M059J (cell line): ENCODE measurements around the gene PAOX. TPM values are rescaled to one million over a fixed set of nuclear protein-coding genes. Genes with fewer than 3 reads are reported as not detected.
"Not testable (repeated sequence)": the region's sequence is repeated elsewhere in the genome, so short reads cannot be mapped to it uniquely, and the experiment has no call there.

Experiments used
- DNase-seq: peaks from one replicate; pipeline ENCODE4 v3.0.0-alpha.2; 2012; ENCODE audit warnings: low read depth
- total RNA-seq: library from RNA; depleted of rRNA; stranded (reverse); fragments of >200 nt; shearing (Covaris generic); gene quantifications from 2 replicates; pipeline ENCODE4 v1.2.3, GENCODE V29; 2014

The PAOX gene
- total RNA-seq, 1 experiment from 2014 or later, result 4.0 TPM

DNA sequence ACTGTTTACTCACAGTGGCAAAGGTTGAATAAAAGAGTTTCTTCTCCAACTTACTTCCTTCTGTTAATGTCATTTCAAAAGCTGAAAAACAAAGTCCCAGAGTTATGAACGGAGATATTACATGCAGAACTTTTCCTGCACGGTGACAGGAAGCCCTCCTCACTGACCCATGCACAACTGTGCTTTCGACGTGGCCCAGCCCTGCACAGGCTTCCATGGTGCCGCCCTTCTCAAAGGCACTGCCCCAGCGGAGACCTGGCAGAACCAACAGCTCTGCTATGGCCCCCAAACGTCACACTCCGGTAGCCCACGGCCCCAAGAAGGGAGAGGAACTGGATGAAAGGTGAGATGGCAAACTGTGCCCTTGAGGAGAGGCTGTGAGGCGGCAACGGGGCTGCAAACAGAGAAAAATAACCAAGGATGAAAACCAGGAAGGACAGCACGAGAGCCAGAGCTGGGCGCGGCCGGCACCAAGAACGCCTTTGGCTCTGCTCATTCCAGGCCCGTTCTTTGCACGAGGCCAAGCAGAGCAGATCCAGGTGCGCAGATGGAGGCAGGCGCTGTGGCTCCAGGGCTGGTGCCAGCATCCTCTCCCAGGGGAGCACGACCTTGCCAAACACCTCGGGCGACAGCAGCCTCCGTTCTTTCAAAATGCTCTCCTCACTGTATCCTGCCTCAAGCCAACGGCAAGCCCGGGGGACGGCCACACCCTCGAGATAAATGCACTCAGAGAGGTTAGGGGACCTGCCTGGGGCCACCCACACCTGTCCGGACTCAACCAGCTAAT is 14.2 kb upstream of the PAOX start:
- DNase-seq, result no peak

DNA sequence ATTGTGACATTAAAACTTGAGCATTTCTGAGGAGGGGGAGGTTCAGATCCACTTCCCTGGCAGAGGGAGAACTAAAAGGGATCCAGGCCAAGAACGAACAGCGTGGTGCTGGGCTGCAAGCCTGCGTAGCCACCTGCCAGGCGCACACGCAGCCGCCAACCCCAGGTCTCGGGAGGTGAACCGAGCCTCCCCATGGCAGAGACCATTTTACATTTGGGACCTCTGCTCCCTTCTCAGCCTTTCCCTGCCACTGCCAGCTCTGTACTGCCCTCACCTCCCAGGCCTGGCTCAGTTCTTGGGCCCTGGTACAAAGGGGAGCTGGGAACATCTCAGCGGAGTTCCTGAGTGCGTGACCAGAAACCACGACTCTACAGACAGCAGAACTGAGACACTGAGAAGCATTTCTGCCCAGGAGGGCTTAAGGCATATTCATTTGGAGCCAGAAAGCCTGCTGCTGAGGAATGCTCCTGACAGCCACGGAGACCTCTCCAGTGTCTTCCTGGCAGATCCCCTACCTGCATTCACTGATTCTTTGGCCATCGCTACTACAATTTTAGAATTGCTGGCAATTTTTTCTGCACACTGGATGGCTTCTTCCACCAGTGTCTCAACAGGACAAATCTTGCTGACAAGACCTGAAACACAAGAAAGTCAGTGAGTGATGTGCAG is 13.5 kb upstream of the PAOX start:
- DNase-seq, result no peak

DNA sequence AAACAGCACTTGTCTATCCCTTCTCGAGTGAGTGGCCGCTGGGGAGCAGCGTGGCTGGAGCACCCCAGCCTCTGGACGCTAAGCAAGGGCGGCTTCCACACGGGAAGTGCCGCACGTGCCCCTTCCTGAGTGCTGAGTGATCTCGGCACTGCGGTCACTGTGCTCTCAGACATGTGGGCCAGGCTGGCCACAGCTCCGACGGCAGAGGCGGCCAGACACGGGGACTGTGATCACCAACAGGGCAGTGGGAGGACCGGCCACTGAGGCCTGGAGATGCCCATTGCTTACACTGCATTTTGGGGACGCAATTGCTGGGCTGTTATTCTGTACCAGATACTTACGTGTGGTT is 13.0 kb upstream of the PAOX start:
- no peak for DNase-seq

DNA sequence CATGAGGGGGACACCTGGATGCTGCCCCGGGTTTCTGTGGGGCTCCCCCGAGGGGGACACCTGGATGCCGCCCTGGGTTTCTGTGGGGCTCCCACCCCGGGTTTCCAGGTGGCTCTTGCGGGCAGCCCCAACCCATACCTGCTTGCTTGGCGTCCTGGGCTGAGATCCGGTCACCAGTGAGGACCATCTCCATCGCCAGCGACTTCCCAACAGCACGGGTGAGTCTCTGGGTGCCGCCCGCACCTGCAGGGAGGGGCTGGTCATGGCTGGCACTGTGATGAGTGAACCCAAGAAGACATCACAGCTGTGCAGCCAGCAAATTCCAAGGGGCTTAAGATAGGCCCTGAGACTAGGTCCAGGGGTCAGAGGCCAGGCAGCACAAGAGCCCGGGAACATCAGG is 12.3 kb upstream of the PAOX start:
- DNase-seq, result no peak

DNA sequence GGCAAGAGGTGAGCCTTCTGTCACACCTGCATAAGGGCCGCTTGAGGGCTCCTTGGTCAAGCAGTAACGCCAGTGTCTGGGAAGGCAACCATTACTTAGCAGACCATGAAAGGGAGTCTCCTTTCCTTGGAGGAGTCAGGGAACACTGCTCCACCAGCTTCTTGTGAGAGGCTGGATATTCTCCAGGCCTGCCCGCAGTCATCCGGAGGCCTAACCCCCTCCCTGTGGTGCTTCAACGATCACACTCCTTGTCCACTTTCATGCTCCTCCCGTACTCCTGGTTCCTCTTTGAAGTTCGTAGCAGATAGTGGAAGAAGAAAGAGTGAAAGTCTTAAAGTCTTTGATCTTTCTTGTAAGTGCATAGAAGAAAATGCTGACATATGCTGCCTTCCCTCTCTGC is 11.6 kb upstream of the PAOX start:
- not testable (repeated sequence) for DNase-seq

DNA sequence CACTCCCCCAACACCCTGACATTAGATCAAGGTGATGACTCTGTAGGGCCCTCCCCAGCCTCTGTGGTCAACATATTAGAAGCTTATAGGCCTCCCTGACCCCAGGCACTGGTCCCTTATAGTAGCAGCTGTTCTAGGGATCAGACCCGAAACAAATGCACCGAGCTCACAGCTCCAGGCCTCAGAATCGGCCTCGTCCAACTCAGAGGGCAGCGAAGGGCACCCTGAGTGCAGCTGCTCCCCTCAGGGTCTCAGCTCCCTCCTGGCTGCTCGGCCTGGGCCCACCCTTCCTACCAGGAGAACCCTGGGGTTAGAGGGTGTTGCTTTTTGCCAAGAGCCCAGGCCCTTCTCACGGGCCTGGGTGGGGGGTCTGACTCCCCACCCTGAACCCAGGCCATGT is 10.9 kb upstream of the PAOX start:
- DNase-seq, result no peak

DNA sequence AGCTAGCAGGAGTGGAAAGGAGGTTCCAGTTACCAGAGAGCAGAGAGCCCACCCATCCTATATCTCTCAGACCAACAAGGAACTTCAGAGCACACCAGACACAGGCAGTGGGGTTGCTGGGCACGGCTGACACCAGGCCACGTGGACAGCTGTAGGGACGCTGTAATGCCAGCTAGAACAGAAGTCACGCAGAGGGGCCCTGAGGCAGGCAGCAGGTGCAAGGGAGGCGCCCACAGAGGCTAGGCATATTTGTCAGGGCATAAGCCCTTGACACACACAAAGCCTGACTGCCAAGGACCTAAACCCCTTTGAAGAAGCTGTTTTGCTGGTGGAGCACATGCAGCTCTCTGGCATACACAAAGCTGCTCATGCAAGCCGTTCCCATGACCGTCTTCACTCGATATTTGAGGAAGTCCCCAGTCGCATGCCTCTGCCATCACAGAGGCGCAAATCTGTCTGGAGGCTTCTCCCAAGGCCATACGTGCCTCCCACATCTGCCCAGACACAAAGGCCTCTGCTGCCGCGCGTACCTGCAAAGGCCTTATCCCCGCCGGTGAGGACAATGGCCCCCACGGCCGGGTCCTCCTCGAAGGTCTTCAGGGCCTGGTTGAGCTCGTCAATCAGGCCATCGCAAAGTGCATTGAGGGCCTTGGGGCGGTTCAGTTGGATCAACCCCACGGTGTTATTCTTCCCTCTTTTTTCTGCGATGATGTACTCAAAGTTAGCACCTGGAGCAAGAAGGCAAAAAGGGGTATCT is 8.9 kb upstream of the PAOX start:
- no peak for DNase-seq

DNA sequence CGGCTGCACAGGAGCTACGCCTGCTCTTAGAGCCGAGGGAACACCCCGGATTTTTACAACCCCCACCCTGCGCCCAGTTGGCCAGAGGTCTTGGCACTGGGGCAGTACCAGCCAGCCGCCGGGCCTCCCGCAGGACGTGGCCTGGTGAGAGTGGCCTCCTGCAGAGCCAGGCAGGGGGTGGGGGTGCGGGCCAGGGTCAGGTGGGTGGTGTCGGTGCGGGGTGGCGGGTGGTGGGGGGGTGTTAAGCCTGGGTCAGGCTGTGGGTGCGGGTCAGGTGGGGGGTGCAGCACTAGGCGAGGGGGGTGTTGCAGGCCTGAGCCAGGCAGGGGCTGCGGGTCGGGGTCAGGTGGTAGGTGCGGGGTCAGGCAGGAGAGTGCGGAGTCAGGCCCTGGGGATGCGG is 6.6 kb upstream of the PAOX start:
- DNase-seq, result no peak

DNA sequence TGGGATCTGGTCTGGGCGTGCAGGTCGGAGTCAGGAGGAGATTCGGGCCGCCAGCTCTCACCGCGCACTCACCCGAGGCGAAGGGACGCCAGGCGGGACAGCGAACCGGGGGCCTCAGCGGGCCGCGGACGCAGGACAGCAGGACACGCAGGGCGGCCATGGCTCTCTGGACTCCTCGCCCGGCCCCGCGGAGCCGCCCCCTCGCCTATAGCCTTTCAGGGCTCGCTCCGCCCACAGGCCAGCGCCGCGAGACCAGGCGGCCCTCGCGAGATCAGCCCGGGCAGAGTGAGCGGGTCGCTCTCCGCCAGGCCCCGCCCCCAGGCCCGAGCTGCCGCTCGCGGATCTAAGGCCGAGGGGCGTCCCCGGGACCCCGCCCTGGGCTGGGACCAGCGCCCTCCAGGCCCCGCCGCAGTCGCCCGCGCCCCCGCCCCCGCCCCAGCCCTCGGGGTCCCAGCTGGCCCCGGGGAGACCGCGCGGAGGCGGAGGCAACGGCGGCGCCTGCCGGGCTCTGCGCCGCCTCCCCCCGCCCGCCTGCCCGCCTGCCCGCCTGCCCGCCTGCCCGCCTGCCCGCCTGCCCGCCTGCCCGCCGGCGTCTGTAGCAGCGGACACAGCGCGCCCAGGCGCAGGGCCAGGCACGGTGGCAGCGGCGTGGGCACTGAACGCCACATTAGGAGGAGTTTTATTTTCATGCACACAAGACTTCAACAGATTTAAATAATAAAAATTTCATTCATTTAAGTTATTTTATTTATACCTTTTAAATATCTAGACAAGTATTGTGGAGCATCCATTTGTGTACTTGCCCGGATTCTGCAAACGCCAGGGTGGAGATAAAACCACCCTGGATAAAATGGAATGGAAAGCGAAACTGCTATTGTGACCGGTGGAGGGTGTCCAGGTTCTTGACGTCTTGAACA is 5.6 kb upstream of the PAOX start, which contains the start of gene ECHS1:
Gene ECHS1, minus strand, starts transcription at position 181 of the 917 bp plus-strand sequence. Its CDS starts 21 bp downstream, at position 160.
- DNase-seq, result peak; percentile 90

DNA sequence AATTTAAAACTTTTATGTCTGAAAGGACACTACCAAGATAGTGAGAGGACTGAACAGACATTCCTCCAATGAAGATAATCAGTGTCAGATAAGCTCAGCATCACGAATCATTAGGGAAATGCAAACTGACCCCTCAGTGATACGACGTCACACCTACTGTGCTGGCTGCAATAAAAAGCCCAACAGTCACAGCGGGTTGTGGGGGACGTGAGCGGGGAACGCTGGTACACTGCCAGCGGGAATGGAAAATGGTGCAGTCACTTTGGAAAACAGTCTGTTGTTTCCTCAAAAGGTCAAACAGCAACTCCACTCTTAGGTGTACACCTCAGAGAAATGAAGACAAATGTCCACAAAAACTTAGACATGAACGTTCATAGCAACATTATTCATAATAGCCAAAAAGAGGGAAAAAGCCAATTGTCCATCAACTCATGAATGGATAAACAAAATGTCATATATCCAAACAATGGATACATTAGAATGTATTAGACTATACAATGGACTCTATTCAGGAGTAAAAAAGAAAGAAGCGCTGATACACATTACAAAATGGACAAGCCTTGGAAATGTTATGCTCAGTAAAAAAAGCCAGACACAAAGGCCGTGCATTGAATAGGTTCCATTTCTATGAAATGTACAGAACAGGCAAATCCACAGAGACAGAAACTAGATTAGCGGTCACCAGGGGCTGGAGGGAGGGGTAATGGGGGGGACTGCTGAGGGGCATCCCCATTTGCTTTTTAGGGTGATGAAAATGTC is 3.5 kb upstream of the PAOX start:
- no peak for DNase-seq

DNA sequence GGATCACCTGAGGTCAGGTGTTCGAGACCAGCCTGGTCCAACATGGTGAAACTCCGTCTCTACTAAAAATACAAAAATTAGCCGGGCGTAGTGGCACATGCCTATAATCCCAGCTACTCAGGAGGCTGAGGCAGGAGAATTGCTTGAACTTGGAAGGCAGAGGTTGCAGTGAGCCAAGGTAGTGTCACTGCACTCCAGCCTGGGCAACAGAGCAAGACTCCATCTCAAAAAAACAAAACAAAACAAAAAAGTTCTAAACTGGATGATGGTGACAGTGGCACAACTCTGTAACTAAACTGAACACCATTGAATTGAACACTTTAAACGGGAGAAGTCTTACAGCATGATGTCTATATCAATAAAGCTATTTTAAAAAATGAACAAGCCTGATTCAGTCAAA is 2.9 kb upstream of the PAOX start:
- not testable (repeated sequence) for DNase-seq

DNA sequence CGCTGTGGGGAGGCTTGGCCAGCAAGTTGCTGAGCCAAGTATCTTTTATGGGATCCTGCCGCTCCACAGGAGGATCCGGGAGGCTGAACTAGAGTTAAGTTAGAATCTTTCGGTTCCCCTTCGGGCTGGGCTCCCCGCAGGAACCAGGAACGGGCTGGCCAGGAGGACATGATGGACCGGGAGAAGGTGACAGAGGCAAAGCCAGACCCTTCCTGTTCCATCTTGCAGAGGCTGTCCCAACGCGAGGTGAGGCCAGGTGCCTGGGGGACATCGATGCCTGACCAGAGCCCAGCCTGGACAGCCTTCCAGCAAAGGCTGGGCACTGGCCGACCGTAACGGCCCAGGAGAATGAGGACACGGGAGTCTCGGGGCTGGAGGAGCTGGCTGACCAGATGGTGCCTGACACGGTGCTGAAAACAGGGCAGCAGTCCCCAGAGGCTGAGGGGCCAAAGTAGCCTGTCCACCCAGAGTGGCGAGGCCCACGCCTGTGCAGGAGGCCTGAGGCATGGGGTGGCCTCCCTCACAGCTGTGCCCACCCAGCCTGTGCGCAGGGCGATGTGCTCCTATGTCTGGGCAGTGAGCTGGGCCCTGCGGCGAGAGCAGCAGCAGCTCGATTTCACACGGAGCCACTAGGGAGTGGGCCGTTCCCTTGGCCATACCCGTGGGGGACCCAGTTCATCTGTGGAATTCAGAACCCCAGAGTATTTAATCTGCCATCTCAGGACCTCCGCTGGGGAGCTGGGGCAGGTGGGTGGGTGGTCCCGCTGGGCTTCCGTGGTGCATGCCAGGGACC is 1.8 kb upstream of the PAOX start:
- DNase-seq, result no peak

DNA sequence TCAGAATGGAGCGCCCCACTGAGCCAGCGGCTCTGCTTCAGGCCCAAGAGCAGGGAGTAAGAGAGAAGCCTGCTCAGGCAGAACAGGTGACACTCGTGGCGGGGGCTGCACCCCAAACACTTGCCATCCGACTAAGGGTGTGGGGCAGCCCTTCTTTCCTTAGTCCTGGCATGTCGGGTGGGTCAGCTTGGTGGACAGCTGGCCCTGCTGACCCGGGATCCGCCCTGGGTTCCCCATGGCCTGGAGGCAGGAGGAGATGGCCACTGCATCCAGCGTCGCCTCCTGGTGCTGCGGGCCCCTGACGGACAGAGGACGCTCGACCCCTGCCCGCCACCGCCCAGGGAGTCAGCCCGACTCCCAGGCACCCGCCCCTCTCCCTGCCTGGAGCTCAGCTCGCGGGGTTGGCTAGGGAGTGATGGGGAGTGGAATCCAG is 1.2 kb upstream of the PAOX start:
- DNase-seq, result no peak

DNA sequence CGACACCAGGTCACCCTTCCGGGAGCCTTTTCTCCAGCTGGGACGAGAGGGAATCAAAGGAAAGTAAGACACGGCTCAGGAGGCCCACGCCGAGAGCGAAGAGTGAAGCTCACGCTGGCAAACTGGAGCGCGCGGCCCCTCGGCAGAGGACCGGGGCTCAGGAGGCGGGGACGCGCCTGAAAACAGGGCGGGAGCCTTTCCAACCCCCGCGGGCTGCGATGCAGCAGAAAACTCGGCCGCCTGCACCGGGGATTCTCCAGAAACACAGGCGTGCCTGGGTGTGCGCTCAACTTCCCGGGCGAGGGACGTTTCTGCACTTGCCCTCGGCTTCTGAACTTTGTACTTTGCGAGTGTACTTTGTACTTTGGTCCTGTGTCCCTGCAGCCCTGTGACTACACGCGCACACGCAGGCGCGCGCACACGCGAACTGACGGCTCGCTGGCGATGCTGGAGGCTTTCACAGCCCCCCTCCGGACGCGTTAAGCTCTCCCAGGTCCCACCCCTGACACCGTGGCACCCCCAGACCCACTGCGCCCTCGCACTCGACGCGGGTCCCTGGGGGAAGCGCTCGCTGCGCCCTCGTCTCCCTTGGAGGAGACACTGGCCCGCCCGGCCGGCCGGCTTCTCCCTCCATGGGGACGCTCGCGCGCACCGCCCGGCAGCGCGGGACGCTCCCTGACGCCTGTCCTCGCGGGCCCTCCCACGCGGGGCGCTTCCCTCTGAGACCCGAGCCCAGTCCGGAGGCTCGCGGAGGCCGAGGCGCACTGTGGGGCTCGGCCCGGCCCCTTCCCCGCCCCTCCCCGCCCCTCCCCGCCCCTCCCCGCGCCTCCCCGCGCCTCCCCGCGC is 588 bp upstream of the PAOX start:
- DNase-seq, result peak; percentile 49

DNA sequence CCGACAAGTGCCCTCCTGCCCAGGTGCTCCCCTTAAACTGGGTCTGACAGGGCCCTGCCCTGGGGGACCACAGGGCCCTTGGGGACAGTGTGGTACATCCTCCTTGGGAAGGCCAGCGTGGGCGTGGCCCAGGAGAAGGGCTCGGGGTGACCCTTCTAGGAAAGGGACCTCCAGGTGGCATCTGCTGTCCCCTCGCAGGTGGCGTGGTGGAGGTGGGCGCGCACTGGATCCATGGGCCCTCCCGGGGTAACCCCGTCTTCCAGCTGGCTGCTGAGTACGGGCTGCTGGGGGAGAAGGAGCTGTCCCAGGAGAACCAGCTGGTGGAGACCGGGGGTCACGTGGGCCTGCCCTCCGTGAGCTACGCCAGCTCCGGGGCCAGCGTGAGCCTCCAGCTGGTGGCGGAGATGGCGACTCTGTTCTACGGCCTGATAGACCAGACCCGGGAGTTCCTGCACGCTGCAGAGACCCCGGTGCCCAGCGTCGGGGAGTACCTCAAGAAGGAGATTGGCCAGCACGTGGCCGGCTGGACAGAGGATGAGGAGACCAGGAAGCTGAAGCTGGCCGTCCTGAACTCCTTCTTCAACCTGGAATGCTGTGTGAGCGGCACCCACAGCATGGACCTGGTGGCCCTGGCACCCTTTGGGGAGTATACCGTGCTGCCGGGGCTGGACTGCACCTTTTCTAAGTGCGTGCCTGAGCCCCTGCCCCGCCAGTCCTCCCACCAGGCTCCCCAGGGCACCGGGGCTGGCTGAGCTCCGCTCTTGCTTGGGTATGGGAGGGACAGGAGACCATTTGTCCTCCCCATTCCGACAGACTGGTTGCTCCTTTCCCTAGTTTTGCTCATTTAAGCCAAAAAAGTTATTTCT is 972 bp downstream of the PAOX start:
- no peak for DNase-seq

DNA sequence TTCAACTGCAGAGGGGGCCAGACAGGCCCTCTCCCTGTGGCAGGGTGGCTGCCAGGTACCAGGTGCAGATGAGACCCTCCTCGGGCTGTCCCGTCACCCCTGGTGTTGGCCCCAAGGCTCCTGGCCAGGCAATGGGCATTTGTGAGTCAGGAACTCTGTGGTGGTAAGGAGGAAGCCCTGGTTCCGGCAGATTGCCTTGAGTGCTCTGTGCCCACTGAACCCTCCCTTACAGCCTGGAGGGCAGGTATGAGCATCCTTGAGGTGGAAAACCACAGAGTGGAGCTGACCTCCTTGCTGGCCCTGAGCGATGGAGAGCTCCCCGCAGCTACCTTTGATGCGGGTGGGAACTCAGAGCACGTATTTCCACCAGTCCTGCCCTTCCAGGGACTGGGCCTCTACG is 2.0 kb downstream of the PAOX start:
- DNase-seq, result no peak

DNA sequence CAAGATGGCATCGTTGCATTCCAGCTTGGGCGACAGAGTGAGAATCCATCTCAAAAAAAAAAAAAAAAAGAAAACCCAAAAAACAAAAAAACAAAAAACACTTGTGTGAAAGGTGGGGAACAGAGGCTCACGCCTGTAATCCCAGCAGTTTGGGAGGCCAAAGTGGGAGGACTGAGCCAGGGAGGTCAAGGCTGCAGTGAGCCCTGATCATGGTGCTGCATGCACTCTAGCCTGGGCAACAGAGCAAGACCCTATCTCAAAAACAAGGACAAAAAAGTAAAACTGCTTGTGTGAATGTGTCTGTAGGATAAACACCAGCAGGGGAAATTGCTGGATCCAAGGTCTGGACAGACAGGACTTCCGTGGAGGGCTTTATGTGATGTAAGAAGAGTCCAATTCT is 4.5 kb downstream of the PAOX start:
- no peak for DNase-seq

DNA sequence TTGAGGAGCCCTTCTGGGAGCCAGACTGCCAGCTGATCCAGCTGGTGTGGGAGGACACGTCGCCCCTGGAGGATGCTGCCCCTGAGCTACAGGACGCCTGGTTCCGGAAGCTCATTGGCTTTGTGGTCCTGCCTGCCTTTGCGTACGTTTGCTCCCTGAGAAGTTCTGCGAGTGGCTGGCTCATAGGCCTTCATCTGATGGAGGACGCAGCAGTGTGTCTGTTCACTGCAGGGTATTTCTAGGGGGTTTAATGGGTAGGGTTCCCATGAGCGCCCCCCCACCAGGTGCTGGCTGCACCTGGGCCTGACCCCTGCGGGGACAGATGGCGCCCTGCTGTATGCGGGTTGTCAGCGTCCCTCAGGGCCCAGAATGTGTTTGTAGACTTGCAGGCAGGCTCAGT is 5.0 kb downstream of the PAOX start:
- no peak for DNase-seq
